ENCODE measurements around the gene C10orf71.

Gene C10orf71

DNA sequence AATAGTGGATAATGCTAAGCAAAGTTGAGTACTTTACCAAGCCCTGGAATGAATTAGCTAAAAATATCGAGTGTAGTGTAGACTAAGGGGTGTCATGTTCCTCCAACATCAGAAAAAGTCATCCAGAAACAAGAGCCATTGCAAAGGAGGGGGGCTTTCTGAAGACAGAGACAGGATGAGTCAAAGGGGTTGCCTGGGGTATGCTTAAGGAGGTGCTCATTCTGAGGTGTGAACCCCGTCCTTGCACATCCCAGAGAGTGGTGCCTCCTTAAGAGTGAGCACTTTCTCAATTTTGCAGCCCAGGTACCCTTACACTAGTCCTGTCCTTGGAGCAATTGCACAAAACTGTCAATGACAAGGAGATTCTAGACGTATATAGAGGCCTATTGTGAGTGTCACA lies 43.1 kb upstream of the C10orf71 start:
- no peak for DNase-seq
- Histone ChIP-seq H3K4me1 (no peaks in the 10 kb centered on the region), H3K36me3 (no peaks in the 10 kb centered on the region), H3K27me3 (no peaks in the 10 kb centered on the region), H3K9me3 (no peaks in the 10 kb centered on the region), H3K4me3 (ENCODE audit: low read depth, low read length) (no peak overlapping the region)
- TF ChIP-seq, protein P1, sequence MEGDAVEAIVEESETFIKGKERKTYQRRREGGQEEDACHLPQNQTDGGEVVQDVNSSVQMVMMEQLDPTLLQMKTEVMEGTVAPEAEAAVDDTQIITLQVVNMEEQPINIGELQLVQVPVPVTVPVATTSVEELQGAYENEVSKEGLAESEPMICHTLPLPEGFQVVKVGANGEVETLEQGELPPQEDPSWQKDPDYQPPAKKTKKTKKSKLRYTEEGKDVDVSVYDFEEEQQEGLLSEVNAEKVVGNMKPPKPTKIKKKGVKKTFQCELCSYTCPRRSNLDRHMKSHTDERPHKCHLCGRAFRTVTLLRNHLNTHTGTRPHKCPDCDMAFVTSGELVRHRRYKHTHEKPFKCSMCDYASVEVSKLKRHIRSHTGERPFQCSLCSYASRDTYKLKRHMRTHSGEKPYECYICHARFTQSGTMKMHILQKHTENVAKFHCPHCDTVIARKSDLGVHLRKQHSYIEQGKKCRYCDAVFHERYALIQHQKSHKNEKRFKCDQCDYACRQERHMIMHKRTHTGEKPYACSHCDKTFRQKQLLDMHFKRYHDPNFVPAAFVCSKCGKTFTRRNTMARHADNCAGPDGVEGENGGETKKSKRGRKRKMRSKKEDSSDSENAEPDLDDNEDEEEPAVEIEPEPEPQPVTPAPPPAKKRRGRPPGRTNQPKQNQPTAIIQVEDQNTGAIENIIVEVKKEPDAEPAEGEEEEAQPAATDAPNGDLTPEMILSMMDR (IDR thresholded peaks at IDR 0.05; ENCODE audit: low read depth, low read length), result no peak

DNA sequence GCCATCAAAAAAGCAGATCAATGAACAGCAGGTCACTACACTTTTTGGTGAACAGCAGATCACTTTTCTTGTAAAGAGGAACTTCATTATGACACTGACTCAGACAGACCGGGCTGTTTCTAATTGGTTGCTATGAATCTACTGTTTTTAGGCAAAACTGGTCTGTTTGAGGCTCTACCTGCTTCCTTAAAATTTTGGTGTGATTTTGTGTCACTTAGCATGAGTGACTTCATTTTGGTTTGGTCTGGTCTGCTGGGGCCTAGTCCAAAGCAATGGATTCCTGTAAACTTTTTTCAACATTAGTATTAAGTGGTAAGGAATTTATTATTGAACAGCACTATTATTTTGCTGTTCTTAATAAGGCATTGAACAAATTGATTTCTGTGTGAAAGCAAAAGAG lies 41.8 kb upstream of the C10orf71 start:
- DNase-seq, result no peak
- no peaks in the 10 kb centered on the region for H3K4me1 ChIP-seq
- no peak overlapping the region for H3K4me3 ChIP-seq (ENCODE audit: low read depth, low read length)
- H3K27me3 ChIP-seq, result no peaks in the 10 kb centered on the region
- H3K9me3 ChIP-seq, result no peaks in the 10 kb centered on the region
- TF ChIP-seq, protein P1 (IDR thresholded peaks at IDR 0.05; ENCODE audit: low read depth, low read length), result no peak
- H3K36me3 ChIP-seq, result no peaks in the 10 kb centered on the region

DNA sequence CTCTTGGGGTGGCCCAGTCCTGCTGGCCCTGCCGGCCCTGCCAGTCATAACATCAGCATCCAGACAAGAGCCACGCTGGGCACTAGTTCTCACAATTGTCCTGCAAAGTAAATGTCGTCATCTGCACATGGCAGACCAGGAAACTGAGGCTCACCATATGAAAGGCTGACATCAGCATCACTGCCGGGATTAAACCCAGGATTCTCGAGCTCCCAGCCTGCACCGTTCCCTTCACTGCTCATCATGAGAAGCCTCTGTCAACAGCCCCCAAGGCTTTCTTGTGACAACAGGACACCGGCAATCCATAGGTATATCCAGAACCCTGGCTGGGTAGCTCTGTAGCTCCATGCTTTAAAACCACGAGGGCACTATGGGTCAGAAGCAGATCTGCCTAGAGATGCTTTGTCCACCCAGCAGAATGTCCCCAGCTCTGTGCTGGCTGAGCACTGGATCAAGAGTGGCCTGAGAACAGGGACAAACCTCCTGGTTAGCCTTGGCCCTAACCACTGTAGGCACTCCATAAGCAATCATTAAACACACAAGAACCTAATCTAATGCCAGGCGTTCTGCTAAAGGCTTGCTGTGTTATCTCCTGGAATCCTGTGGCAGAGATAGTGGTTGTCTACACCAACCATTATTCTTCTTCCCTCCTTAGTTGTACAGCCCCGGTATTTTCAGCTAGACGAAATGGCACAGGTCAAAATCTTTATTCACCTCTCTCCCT lies 41.2 kb upstream of the C10orf71 start:
- no peaks in the 10 kb centered on the region for H3K27me3 ChIP-seq

DNA sequence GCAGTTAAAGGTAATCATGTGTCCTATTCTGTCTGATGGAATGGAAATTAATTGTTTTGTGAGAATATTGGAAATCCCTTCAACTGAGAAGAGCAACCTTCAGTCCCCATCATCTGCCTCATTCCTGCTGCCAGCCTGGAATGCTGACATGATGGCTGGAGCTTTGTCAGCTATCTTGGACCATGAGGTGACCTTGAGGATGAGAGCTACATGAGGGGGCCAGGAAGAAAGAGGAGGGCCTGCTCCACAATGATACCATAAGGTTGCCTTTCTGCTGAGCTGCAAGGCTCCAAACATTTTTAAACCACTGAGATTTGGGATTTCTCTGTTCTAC lies 40.7 kb upstream of the C10orf71 start:
- Histone ChIP-seq H3K9me3 (no peaks in the 10 kb centered on the region), H3K27me3 (no peaks in the 10 kb centered on the region), H3K4me3 (ENCODE audit: low read depth, low read length) (no peak overlapping the region), H3K4me1 (no peaks in the 10 kb centered on the region), H3K36me3 (no peaks in the 10 kb centered on the region)
- TF ChIP-seq, protein P1 (IDR thresholded peaks at IDR 0.05; ENCODE audit: low read depth, low read length), result no peak
- no peak for DNase-seq

More for the DNA sequence above, 41.2 kb upstream of the C10orf71 start:
- TF ChIP-seq, protein P1 (IDR thresholded peaks at IDR 0.05; ENCODE audit: low read depth, low read length), result no peak
- H3K4me3 ChIP-seq (ENCODE audit: low read depth, low read length), result no peak overlapping the region
- no peaks in the 10 kb centered on the region for H3K9me3 ChIP-seq
- H3K36me3 ChIP-seq, result no peaks in the 10 kb centered on the region
- no peaks in the 10 kb centered on the region for H3K4me1 ChIP-seq
- no peak for DNase-seq

DNA sequence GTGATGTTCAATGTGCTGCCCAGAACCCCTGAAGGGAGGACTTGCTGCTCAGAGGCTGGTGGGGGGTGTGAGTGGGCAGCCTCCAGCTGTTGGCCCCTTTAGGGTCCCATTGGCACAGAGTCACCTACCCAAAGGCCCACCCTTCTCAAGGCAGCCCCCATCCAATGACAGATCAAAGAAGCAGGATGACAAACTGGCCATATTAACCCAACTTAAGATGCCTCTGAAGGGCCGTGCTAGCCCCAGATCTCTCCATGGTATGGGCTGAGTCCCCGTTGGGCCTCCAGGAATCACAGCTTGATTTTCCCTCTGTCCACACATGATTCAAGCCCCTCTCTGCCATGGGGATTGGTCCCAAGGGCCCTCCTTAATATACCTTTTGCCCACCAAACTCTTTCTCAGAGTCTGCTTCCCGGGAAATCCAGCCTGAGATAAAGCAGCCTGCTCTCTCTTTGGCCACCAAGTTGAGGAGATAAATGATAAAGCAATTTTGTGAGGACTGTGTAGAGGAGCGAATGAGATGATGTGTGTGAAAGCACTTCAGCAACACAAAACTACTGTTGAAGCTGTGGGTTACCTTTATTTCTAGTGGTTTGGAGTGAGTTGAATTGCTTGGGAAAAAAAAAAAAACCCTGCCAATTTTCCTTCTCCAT lies 38.2 kb upstream of the C10orf71 start:
- DNase-seq, result no peak
- Histone ChIP-seq H3K27me3 (no peaks in the 10 kb centered on the region), H3K36me3 (no peaks in the 10 kb centered on the region), H3K4me1 (no peaks in the 10 kb centered on the region), H3K9me3 (no peaks in the 10 kb centered on the region), H3K4me3 (ENCODE audit: low read depth, low read length) (no peak overlapping the region)
- TF ChIP-seq, protein P1 (IDR thresholded peaks at IDR 0.05; ENCODE audit: low read depth, low read length), result no peak

DNA sequence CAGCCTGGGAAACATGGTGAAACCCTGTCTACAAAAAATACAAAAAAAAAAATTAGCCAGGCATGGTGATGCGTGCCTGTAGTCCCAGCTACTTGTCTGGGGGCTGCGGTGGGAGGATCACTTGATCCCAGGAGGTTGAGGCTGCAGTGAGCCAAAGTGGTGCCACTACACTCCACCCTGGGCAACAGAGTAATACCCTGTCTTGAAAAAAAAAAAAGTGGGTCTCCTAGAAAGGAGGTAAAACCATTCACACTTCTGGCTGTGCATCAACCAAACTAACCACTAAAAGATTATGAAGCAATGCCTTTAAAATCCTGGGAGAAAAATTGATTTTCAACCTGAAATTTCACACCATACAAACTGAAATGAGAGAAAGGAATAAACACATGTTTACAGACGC lies 35.4 kb upstream of the C10orf71 start:
- H3K9me3 ChIP-seq, result no peaks in the 10 kb centered on the region
- H3K27me3 ChIP-seq, result no peaks in the 10 kb centered on the region
- TF ChIP-seq, protein P1 (IDR thresholded peaks at IDR 0.05; ENCODE audit: low read depth, low read length), result no peak
- DNase-seq, result no peak
- no peaks in the 10 kb centered on the region for H3K4me1 ChIP-seq
- no peaks in the 10 kb centered on the region for H3K36me3 ChIP-seq
- H3K4me3 ChIP-seq (ENCODE audit: low read depth, low read length), result no peak overlapping the region

All from BE2C (cell line).